Measurements from ENCODE around the gene ZIC4. TPM values are rescaled to one million over a fixed set of nuclear protein-coding genes. Genes with fewer than 3 reads are reported as not detected.

ZIC4 gene
- total and polyA plus RNA-seq, 9 of the 15 experiments (the other 6 are each of a cell fraction or from before 2014, with no cell fraction given), result not detected

DNA sequence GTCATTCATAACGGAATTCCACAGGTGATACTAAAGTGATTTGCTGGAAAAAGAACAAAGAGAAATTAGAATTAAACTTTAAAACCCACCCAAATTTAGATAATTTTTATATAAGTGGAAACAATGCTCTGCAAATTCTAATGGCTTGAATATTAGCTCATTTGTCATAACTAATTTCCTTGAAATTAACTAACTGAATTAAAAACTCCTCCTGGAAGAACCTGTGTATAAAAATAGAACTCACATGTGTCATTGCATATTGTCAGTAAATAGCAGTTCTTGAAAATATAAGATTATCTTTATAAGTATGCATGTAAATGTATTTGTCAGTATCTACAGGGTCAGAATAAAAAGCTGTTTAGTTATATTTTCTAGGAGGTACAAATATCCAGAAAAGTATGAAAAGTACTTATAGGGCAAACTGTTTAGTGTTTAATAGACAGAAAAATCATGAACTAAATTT lies 19.1 kb upstream of the ZIC4 start (continued):
- TF ChIP-seq, protein P1, sequence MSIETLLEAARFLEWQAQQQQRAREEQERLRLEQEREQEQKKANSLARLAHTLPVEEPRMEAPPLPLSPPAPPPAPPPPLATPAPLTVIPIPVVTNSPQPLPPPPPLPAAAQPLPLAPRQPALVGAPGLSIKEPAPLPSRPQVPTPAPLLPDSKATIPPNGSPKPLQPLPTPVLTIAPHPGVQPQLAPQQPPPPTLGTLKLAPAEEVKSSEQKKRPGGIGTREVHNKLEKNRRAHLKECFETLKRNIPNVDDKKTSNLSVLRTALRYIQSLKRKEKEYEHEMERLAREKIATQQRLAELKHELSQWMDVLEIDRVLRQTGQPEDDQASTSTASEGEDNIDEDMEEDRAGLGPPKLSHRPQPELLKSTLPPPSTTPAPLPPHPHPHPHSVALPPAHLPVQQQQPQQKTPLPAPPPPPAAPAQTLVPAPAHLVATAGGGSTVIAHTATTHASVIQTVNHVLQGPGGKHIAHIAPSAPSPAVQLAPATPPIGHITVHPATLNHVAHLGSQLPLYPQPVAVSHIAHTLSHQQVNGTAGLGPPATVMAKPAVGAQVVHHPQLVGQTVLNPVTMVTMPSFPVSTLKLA (conservative IDR thresholded peaks at IDR 0.05), result no peak
- TF ChIP-seq ZNF121 (CRISPR knock-in tag; conservative IDR thresholded peaks at IDR 0.05), result no peak
- TF ChIP-seq THRAP3 (IDR thresholded peaks at IDR 0.05; ENCODE audit: borderline replicate concordance), result no peak
- no peak for TF ChIP-seq CCAR2 (IDR thresholded peaks at IDR 0.05; ENCODE audit: low read depth, low read length)
- no peak for TF ChIP-seq ZNF253 (CRISPR knock-in tag; conservative IDR thresholded peaks at IDR 0.05)
- TF ChIP-seq NFYB (IDR thresholded peaks at IDR 0.05; ENCODE audit: extremely low read depth, insufficient read length), result no peak
- TF ChIP-seq SMC3 (conservative IDR thresholded peaks at IDR 0.05; ENCODE audit: insufficient read depth, low read depth, low read length), result no peak
- TF ChIP-seq, protein P2, sequence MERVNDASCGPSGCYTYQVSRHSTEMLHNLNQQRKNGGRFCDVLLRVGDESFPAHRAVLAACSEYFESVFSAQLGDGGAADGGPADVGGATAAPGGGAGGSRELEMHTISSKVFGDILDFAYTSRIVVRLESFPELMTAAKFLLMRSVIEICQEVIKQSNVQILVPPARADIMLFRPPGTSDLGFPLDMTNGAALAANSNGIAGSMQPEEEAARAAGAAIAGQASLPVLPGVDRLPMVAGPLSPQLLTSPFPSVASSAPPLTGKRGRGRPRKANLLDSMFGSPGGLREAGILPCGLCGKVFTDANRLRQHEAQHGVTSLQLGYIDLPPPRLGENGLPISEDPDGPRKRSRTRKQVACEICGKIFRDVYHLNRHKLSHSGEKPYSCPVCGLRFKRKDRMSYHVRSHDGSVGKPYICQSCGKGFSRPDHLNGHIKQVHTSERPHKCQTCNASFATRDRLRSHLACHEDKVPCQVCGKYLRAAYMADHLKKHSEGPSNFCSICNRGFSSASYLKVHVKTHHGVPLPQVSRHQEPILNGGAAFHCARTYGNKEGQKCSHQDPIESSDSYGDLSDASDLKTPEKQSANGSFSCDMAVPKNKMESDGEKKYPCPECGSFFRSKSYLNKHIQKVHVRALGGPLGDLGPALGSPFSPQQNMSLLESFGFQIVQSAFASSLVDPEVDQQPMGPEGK (CRISPR knock-in tag; IDR thresholded peaks at IDR 0.05; ENCODE audit: borderline replicate concordance), result no peak
- TF ChIP-seq, protein P3, sequence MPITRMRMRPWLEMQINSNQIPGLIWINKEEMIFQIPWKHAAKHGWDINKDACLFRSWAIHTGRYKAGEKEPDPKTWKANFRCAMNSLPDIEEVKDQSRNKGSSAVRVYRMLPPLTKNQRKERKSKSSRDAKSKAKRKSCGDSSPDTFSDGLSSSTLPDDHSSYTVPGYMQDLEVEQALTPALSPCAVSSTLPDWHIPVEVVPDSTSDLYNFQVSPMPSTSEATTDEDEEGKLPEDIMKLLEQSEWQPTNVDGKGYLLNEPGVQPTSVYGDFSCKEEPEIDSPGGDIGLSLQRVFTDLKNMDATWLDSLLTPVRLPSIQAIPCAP (CRISPR knock-in tag; IDR thresholded peaks at IDR 0.05; ENCODE audit: borderline replicate concordance), result no peak

All from K562 (cell line).